Sigmoid colon (tissue), 3 donors: ENCODE data around the gene PTPRT.

Experiments used
- CTCF ChIP-seq, 4 experiments: fragments of 450-650 bp in 3 of 4; fragments of 200-600 bp in 1 of 4; IDR thresholded peaks; one replicate each; pipeline ENCODE4 v1.5.1; 2016 to 2019; ENCODE audit warnings: antibody characterized with exemption in 4 of 4, mild to moderate bottlenecking in 3 of 4, moderate library complexity in 2 of 4
- POLR2A ChIP-seq, 2 donors: fragments of 450-650 bp; IDR thresholded peaks; one replicate each; pipeline ENCODE4 v1.6.1; 2016; ENCODE audit warnings: antibody characterized with exemption in 2 of 2, mild to moderate bottlenecking in 2 of 2, moderate library complexity in 2 of 2

GRCh38 chr20:42294976-42295375, 894.7 kb downstream of the PTPRT start:
- TF ChIP-seq POLR2A (IDR thresholded peaks at IDR 0.05) = no peak
- TF ChIP-seq CTCF (IDR thresholded peaks at IDR 0.05) = no peak
